Muscle of back (tissue), 11 donors: ENCODE measurements around the gene GJA3. TPM values are rescaled to one million over a fixed set of nuclear protein-coding genes. Genes with fewer than 3 reads are reported as not detected.
"Not testable (repeated sequence)": the region's sequence is repeated elsewhere in the genome, so short reads cannot be mapped to it uniquely, and the experiment has no call there.

ENCODE experiments used
- DNase-seq, 3 donors: peaks; one replicate each; pipeline versions ENCODE4 v3.0.0 to v3.0.0-alpha.2; 2013
- polyA plus RNA-seq, 10 donors: library from polyadenylated mRNA; unstranded; fragments of 120-200 nt; gene quantifications; one replicate each; pipeline ENCODE4 v1.2.1, GENCODE V29; 2013; ENCODE audit not compliant: insufficient read length in 10 of 10

The GJA3 gene
- polyA plus RNA-seq, 10 donors = 1.9 to 5.6 (median 3.2) TPM

GRCh38 chr13:20153290-20153689, 7.6 kb downstream of the GJA3 start:
- DNase-seq = not testable (repeated sequence)

DNA sequence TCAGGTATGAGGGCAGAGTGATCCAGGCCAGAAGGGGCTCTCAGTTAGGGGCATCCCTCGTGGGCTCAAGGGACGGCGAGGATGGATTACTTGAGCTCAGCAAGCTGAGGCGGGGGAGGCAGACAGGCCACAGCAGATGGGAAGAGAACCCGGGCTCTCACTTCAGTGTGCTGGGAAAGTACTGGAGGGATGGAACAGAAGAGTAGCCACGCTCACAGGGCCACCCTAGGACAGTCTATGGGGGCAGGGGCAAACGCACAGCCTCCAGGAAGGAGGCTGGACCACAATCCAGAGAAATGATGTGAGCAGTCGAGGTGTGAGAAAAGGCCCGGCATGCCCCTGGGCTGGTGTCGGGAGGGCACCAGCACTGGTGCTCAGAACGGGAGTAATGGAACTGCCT, 9.2 kb downstream of the GJA3 start:
- no peak for DNase-seq

DNA sequence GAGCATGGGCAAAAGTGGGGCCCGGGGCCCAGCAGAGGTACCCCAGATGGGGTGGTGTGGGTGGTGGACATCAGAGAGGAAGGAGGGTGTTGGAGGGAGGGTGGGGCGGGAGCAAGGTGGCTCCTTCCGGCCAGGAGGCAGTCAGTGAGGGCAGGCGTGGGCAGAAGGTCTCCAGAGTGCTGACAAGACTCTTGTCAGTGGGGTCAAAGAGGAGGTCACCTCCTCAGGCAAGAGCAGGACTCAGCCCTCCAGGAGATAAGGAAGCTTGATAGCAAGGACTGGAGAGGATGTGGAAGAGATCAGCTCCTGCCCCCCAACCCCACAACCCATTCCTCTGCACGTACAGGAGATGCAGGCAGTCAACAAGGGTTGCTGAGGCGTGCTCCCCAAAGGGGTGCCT, 9.8 kb downstream of the GJA3 start:
- DNase-seq = no peak

- DNase-seq = no peak
These were observed 10.3 kb downstream of the GJA3 start for GRCh38 chr13:20150561-20150960.

DNA sequence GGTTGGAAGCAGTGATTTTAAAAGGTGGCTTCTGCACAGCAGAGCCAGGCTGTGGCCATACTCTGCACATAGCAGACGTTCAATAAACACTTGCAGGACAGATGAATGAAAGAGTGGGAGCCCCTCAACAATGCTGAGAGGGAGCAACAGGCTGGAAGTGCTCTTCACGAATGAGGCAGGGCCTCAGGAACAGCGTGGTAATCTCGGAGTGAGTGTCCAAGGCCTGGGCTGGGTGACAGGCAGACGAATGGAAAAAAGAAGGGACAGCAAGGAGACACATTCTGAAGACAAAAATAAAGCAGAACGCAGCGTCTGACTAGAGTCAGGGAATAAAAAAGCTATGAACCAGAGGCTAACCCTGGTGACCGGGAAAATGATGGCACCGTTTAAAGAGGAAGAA, 11.1 kb downstream of the GJA3 start:
- DNase-seq = no peak

- DNase-seq = no peak
These were observed 12.2 kb downstream of the GJA3 start for GRCh38 chr13:20148501-20149183.

GRCh38 chr13:20146381-20146780, 14.5 kb downstream of the GJA3 start:
- no peak for DNase-seq

DNA sequence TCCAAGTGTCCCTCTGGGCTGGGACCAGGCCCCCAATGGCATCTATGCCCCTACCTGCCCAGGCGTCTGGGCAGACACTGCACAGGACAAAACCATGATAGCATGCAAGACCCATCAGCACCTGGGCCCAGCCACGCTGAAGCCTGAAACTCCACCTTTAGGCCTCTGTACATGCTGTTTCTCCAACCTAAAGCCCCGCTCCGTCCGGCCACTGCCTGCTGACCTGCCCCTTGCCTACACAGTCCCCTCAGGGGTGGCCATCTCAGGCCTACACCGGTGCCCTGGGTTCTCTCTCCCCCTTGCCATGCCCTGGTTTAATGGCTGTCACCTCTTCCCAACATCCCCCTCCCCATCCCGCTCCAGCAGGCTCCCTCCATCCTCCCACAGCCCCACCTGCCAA, 15.3 kb downstream of the GJA3 start:
- DNase-seq = no peak

GRCh38 chr13:20144141-20144850, 16.6 kb downstream of the GJA3 start:
- DNase-seq = no peak

DNA sequence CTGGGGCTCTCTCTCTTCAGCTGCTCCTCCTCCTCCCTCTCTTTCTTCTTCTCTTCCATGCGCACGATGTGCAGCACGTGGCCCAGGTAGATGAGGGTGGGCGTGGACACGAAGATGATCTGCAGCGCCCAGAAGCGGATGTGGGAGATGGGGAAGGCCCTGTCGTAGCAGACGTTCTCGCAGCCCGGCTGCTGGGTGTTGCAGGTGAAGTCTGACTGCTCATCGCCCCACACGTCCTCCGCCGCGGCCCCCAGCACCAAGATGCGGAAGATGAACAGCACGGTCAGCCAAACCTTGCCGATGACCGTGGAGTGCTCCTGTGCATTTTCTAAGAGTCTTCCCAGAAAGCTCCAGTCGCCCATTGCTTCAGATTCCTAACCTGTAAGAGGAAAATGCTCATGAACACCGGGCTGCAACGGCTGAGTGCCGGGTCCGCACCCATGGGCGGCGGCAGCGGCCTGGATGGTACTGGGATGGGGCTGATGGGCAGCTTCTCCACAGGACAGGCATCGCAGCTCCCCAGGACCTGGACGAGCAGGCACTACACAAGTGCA, 17.8 kb downstream of the GJA3 start:
- DNase-seq = no peak

DNA sequence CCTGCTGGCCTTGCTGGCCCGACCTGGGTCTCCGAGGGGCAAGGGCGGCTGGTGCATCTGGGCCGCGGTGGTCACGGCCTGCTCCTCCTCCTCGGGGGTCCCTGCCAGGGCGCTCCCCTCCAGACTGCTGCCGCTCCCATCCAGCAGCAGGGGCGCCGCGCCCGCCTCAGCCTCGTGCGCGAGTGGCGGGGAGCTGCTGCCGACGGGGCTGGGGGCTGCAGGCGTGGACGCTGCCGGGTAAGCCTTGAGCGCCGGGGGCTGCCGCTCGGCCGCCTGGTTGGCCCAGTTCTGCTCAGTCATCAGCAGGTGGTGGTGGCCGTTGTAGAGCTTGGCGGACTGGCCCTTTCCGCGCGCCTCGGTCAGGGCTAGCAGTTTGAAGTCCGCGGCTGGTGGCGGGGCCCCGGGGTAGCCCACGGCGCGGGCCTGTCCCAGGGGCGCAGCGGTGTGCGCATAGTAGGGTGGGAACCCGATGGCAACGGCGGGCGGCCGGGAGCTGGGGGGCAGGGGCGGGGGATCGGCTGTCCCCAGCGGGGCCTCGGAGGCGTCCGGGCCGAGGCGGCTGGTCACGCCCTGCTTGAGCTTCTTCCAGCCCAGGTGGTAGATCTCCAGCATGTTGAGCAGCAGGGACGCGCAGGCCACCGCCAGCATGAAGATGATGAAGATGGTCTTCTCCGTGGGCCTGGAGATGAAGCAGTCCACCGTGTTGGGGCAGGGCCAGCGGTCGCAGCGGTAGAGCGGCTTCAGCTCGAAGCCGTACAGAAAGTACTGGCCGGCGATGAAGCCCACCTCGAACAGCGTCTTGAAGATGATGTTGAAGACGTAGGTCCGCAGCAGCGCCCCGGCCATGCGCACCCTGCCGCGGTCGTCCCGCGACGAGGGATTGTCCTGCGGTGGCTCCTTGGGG, 18.6 kb downstream of the GJA3 start:
- DNase-seq = no peak

DNA sequence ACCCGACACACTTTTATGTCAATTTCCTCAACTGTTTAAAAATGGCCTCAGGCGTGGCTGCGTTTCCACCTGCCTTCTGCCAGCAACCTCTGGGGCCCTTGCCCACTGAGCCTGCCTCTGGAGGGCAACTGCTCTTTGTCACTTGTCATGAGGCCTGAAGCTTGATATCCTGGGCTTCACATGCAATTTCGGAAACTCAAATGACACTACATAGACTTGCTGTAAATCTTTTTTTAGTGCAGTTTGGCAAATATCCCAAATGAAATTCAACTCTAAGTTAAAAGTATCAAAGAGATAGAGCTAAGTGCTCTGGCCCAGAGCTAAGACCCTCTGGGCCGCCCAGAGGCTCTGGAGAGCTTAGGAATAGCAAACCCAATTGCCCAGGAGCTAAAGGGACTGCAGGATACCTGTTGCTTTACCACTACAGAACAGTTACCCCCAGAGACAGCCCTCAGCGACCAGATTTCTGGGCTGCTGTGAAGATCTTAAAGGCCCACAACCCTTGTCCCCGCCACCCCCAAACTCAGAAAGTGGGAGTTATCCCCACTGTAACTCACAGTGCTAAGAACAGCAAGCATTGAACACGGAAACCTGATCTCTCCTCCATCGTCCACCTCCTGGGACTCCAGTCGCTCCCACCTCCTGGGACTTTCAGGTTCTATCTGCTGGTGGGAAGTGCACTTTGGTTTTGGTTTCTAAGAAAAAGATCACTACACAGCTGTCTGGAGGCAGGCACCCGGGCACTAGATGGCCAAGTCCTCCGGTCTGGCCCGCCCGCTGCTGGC, 19.4 kb downstream of the GJA3 start:
- no peak for DNase-seq

- DNase-seq = no peak
These were observed 20.4 kb downstream of the GJA3 start for GRCh38 chr13:20140487-20140886.

GRCh38 chr13:20137875-20138274, 23.0 kb downstream of the GJA3 start:
- no peak for DNase-seq

DNA sequence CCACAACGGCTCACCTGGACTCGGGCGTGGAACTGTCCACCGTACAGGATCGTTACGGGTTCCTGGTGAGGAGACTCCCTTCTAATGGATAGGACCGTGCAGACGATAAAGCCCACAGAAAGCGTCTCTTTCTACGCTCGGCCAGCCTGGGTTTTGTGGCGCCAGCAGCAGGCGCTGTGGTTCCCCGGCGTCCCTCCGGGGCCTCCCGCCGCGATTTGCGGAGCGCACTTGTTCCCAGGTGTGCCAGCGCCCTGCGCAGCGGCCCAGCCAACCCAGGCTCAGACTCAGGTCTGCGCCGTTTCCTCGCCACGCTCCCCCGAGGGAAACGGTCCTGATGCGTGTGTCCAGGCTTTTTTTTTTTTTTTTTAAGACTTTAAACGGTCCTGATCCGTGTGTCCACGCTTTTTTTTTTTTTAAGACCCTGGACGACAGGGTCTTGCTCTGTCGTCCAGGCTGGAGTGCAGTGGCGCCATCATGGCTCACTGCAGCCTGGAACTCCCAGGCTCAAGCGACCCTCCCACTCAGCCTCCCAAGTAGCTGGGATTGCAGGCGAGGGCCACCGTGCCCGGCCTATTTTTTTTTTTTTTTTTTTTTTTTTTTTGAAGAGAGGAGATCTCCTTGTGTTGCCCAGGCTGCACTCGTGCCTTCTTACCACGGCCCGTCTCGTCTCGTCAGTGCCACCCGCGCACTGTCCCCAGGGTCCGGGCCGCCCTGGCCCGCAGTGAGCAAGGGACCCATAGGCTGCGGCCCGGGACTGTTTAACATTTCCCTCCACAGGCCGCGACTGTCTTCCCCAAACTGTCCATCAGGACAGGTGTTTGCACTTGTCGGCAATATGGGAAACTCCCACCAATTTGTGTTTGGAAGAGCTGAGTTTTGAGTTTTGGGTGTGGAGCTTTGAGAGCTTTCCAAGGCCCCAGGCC, 23.8 kb downstream of the GJA3 start:
- DNase-seq = no peak

DNA sequence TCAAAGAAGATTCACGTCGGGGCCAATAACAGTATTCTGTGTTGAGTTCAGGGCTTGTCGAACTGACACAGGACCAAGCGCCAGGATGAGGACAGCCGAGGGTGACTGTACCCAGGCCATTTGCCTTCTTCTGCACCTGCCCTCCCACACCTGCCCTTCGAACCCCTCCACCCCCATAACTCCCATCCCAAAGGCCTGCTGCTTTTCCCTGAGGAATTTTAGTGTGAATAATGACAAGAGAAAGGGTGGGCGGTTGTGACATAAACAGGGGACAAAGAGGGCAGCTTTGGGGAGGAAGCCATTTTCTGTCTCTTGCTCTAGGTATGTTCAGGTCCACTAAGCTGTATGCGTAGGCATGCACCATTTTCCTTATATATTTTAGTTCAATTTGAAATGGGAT, 26.1 kb downstream of the GJA3 start:
- no peak for DNase-seq

GRCh38 chr13:20132052-20132634, 28.7 kb downstream of the GJA3 start:
- no peak for DNase-seq

GRCh38 chr13:20131057-20131832, 29.6 kb downstream of the GJA3 start:
- no peak for DNase-seq

- DNase-seq = no peak
These were observed 30.2 kb downstream of the GJA3 start for GRCh38 chr13:20130652-20131051.
